Measurements from ENCODE around the gene ATP6AP1. TPM values are rescaled to one million over a fixed set of nuclear protein-coding genes. Genes with fewer than 3 reads are reported as not detected.

ATP6AP1 gene
- total and polyA plus RNA-seq, 9 of the 15 experiments (the other 6 are each of a cell fraction or from before 2014, with no cell fraction given): 8.3 to 90.5 (median 52.9) TPM

DNA sequence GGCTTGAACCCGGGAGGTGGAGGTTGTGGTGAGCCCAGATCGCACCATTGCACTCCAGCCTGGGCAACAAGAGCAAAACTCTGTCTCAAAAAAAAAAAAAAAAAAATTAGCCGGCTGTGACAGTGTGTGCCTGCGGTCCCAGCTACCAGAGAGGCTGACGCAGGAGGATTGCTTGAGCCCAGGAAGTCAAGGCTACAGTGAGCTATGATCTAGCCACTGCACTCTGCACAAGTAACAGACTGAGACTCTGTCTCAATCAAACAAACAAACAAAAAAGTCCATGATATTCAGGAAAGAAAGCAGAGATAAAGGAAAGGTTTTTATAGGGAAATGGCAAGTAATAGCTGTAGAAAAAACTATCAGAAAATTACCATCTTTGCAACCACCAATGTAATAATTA, 52.7 kb downstream of the ATP6AP1 start:
- H3K27ac ChIP-seq (ENCODE audit: extremely low read depth, low read depth, low read length): no peak overlapping the region
- H3K36me3 ChIP-seq (ENCODE audit: control insufficient read depth, insufficient read depth, low read length): peaks cover 30% of the 10 kb centered on the region
- ChIA-PET POLR2A (interaction anchor here (1.7 kb wide), 1 partner anchor 9 kb away, joined by 5 read pairs; the partner anchor contains the start of gene SLC10A3), CTCF (ENCODE audit: low intra/inter-chr PET ratio) (no interaction called here)
- H4K20me1 ChIP-seq (replicated peaks; ENCODE audit: control insufficient read depth, insufficient read depth, low read length): no peaks in the 10 kb centered on the region
- BruUV-seq (replicated peaks): no TSS peak
- intact Hi-C loops (cut with micrococcal nuclease): loop anchor here (5.0 kb wide), 1 partner anchor 36 kb away; the partner anchor contains the start of gene FAM3A
- TF ChIP-seq STAT6 (CRISPR knock-in tag; IDR thresholded peaks at IDR 0.05): no peak
- TF ChIP-seq, protein P1, sequence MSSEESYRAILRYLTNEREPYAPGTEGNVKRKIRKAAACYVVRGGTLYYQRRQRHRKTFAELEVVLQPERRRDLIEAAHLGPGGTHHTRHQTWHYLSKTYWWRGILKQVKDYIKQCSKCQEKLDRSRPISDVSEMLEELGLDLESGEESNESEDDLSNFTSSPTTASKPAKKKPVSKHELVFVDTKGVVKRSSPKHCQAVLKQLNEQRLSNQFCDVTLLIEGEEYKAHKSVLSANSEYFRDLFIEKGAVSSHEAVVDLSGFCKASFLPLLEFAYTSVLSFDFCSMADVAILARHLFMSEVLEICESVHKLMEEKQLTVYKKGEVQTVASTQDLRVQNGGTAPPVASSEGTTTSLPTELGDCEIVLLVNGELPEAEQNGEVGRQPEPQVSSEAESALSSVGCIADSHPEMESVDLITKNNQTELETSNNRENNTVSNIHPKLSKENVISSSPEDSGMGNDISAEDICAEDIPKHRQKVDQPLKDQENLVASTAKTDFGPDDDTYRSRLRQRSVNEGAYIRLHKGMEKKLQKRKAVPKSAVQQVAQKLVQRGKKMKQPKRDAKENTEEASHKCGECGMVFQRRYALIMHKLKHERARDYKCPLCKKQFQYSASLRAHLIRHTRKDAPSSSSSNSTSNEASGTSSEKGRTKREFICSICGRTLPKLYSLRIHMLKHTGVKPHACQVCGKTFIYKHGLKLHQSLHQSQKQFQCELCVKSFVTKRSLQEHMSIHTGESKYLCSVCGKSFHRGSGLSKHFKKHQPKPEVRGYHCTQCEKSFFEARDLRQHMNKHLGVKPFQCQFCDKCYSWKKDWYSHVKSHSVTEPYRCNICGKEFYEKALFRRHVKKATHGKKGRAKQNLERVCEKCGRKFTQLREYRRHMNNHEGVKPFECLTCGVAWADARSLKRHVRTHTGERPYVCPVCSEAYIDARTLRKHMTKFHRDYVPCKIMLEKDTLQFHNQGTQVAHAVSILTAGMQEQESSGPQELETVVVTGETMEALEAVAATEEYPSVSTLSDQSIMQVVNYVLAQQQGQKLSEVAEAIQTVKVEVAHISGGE (CRISPR knock-in tag; IDR thresholded peaks at IDR 0.05): no peak
- no peak for TF ChIP-seq HNRNPH1 (optimal IDR thresholded peaks at IDR 0.05; ENCODE audit: low read depth, low read length)
- no peak for TF ChIP-seq ZNF507 (tag; conservative IDR thresholded peaks at IDR 0.05)
- TF ChIP-seq FOXP1 (CRISPR knock-in tag; IDR thresholded peaks at IDR 0.05): no peak
- no peak for TF ChIP-seq SRSF3 (IDR thresholded peaks at IDR 0.05; ENCODE audit: insufficient read depth, low read length)
- DNase-seq (ENCODE audit: extremely low read depth in 1 of 4, low spot score in 3 of 4) (no peak), ATAC-seq (no peak), FAIRE-seq (no peak)
- no peaks in the 10 kb centered on the region for H3K9me3 ChIP-seq (replicated peaks; ENCODE audit: control insufficient read depth, insufficient read depth, low read depth, low read length)
- H3K9me1 ChIP-seq (ENCODE audit: control insufficient read depth, insufficient read depth, low read length): no peaks in the 10 kb centered on the region
- peaks cover 48 to 69% of the 10 kb centered on the region in 2 experiments for H3K4me1 ChIP-seq (replicated peaks in 1 of 2; ENCODE audit: control insufficient read depth in 2 of 2, insufficient read depth in 2 of 2, low read length in 2 of 2)
- no peak overlapping the region for H2AFZ ChIP-seq (ENCODE audit: low read depth, low read length)
- in situ Hi-C loops (cut with MboI): no loop called here
- peaks cover 43% of the 10 kb centered on the region for H3K79me2 ChIP-seq (ENCODE audit: control insufficient read depth, insufficient read depth, low read length)
- 90% methylated on average over 3 of the region's 5 CpGs for WGBS (ENCODE audit: insufficient coverage, low coverage, missing lambda C conversion rate)
- no peak overlapping the region for H3K4me3 ChIP-seq
- no peak overlapping the region for H3K9ac ChIP-seq (ENCODE audit: insufficient read depth in 1 of 2, low read depth in 2 of 2, low read length in 2 of 2)
- no peaks in the 10 kb centered on the region for H3K27me3 ChIP-seq (ENCODE audit: control insufficient read depth in 2 of 2, insufficient read depth in 2 of 2, low read length in 2 of 2)
- no peak overlapping the region for H3K4me2 ChIP-seq (ENCODE audit: insufficient read depth, low read length)

All from K562 (cell line).